HFF-Myc (cell line): ENCODE data around the gene APOBEC3G.

ENCODE experiments used
- DNase-seq: peaks from one replicate; pipeline ENCODE4 v3.0.0-alpha.2; 2011; ENCODE audit warnings: low read depth; ENCODE audit errors: extremely low read depth
- H3K4me3 ChIP-seq: replicated peaks from 2 replicates; pipeline ENCODE4 v1.5.1; 2011; ENCODE audit warnings: low read depth, mild to moderate bottlenecking, control low read depth, low read length
- TF ChIP-seq, protein P1 (sequence below): IDR thresholded peaks from 2 replicates; pipeline ENCODE4 v1.5.1; 2012; ENCODE audit warnings: mild to moderate bottlenecking, low read depth, low read length, control low read depth; ENCODE audit errors: missing control alignments

The APOBEC3G gene

DNA sequence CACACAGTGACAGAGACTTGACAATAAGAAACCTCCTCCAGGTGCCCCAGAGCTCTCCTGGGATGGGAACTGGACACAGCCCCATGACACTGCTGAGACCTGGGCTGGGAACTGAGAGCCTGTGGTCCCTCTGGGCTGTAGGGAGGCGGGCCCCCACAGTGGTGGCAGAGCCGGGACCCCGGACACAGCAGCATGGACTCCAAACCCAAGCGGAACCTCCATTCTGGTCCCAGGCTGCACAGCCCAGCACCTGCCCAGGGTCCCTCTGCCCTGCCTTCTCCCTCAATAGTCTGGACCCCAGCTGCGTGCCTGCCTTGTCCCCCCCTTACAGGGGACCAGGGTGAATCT, 11.6 kb downstream of the APOBEC3G start:
- TF ChIP-seq, protein P1, sequence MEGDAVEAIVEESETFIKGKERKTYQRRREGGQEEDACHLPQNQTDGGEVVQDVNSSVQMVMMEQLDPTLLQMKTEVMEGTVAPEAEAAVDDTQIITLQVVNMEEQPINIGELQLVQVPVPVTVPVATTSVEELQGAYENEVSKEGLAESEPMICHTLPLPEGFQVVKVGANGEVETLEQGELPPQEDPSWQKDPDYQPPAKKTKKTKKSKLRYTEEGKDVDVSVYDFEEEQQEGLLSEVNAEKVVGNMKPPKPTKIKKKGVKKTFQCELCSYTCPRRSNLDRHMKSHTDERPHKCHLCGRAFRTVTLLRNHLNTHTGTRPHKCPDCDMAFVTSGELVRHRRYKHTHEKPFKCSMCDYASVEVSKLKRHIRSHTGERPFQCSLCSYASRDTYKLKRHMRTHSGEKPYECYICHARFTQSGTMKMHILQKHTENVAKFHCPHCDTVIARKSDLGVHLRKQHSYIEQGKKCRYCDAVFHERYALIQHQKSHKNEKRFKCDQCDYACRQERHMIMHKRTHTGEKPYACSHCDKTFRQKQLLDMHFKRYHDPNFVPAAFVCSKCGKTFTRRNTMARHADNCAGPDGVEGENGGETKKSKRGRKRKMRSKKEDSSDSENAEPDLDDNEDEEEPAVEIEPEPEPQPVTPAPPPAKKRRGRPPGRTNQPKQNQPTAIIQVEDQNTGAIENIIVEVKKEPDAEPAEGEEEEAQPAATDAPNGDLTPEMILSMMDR, result no peak
- DNase-seq, result no peak
- H3K4me3 ChIP-seq, result no peak overlapping the region

GRCh38 chr22:39089928-39090327, 12.9 kb downstream of the APOBEC3G start:
- DNase-seq, result no peak
- TF ChIP-seq, protein P1, result no peak
- no peak overlapping the region for H3K4me3 ChIP-seq

- no peak overlapping the region for H3K4me3 ChIP-seq
- TF ChIP-seq, protein P1, result no peak
- no peak for DNase-seq
These were observed 13.5 kb downstream of the APOBEC3G start for GRCh38 chr22:39090426-39091064.

- TF ChIP-seq, protein P1, result no peak
- no peak for DNase-seq
- H3K4me3 ChIP-seq, result no peak overlapping the region
These were observed 14.3 kb downstream of the APOBEC3G start for GRCh38 chr22:39091126-39092081.

- H3K4me3 ChIP-seq, result no peak overlapping the region
- DNase-seq, result no peak
- TF ChIP-seq, protein P1, result no peak
These were observed 15.2 kb downstream of the APOBEC3G start for GRCh38 chr22:39092111-39092862.

DNA sequence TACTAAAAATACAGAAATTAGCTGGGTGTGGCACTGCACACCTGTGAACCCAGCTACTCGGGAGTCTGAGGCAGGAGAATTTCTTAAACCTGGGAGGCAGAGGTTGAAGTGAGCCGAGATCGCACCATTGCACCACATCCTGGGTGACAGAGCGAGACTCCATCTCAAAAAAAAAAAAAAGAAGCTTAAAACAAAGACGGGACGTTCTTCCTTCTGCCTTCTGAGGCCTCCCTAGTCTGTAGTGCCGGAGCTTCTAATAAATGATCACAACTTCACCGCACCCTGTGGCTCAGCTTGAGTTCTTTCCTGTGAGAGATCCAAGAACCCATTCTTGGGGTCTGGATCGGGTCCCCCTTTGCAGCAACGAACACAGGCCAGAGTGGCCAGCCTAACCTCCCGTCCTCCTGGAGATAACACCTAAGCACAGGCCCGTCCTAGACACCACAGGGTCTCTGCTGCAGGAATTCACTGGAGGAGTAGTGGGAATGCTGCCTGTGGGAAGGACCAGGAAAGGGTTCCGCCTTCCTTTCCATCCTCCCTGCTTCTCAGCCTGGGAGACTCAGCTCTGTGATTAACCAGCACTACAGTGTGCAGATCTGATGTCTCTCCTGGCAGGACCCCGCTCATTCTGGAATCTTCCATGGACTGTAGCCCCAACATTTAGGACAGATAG, 17.8 kb downstream of the APOBEC3G start:
- no peak for DNase-seq
- H3K4me3 ChIP-seq, result no peak overlapping the region
- TF ChIP-seq, protein P1, result no peak
